Measurements from ENCODE around the gene SLC7A10. TPM values are rescaled to one million over a fixed set of nuclear protein-coding genes. Genes with fewer than 3 reads are reported as not detected.

SLC7A10 gene
- polyA plus RNA-seq, 1 donor (not counting 4 experiments of a cell fraction or from before 2014, with no cell fraction given): not detected

DNA sequence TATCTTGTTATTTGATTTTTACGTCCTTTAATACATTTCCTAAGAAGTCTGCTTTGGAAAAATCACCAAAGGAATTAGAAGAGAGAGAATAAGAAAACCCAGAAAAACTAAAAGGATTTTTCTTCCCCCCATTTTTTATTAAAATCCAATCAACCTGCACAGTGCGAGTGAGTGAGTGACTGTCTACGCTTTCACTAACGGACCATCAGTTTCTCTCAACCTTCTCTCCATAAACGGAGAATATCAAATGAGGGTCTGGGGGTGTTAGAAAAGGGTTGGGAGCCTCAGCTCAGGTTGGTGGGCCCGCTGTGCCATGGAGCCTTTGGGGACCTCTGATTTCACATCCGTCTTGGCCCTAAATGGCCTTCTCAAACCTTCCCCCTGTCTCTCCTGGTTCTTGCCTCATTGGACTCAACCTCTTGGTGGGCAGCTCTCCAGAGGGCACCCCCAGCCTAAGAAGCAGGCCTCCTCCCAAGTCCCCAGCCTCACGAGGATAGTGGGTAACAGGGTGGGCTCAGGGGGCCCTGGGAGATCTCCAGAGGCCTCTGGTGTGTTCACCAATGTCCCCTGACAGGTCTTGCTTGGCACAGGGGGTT lies 32.3 kb downstream of the SLC7A10 start:
- Histone ChIP-seq H3K9ac (ENCODE audit: control insufficient read depth, extremely low read depth, insufficient read depth, low read length) (no peak overlapping the region), H2AFZ (ENCODE audit: control insufficient read depth, low read length) (no peak overlapping the region), H3K79me2 (ENCODE audit: control insufficient read depth, insufficient read depth, low read length) (no peaks in the 10 kb centered on the region), H4K20me1 (ENCODE audit: control insufficient read depth, extremely low read depth, insufficient read depth, low read length) (no peaks in the 10 kb centered on the region), H3K36me3 (ENCODE audit: control insufficient read depth in 2 of 2, extremely low read depth in 1 of 2, insufficient read depth in 2 of 2, low read length in 2 of 2) (peaks cover 0 to 1% of the 10 kb centered on the region in 2 experiments), H3K9me3 (ENCODE audit: control insufficient read depth, low read depth, low read length) (no peaks in the 10 kb centered on the region), H3K27ac (ENCODE audit: control insufficient read depth, insufficient read depth, low read length) (no peak overlapping the region), H3K9me1 (ENCODE audit: control insufficient read depth, extremely low read depth, insufficient read depth, low read length) (no peaks in the 10 kb centered on the region), H3K4me2 (ENCODE audit: control insufficient read depth, extremely low read depth, insufficient read depth, low read depth, low read length) (no peak overlapping the region), H3K27me3 (ENCODE audit: control insufficient read depth, extremely low read depth, insufficient read depth, low read length) (peaks cover 14% of the 10 kb centered on the region), H3K4me3 (ENCODE audit: control insufficient read depth in 2 of 3, extremely low read depth in 1 of 3, insufficient read depth in 2 of 3, low read depth in 1 of 3, low read length in 3 of 3) (no peak overlapping the region), H3K4me1 (ENCODE audit: control insufficient read depth, extremely low read depth, insufficient read depth, low read length) (peaks cover 3% of the 10 kb centered on the region)
- DNase-seq (ENCODE audit: low read depth, low spot score): no peak
- no peak for TF ChIP-seq EZH2 (IDR thresholded peaks at IDR 0.05; ENCODE audit: low read length)
- TF ChIP-seq, protein P1, sequence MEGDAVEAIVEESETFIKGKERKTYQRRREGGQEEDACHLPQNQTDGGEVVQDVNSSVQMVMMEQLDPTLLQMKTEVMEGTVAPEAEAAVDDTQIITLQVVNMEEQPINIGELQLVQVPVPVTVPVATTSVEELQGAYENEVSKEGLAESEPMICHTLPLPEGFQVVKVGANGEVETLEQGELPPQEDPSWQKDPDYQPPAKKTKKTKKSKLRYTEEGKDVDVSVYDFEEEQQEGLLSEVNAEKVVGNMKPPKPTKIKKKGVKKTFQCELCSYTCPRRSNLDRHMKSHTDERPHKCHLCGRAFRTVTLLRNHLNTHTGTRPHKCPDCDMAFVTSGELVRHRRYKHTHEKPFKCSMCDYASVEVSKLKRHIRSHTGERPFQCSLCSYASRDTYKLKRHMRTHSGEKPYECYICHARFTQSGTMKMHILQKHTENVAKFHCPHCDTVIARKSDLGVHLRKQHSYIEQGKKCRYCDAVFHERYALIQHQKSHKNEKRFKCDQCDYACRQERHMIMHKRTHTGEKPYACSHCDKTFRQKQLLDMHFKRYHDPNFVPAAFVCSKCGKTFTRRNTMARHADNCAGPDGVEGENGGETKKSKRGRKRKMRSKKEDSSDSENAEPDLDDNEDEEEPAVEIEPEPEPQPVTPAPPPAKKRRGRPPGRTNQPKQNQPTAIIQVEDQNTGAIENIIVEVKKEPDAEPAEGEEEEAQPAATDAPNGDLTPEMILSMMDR (optimal IDR thresholded peaks at IDR 0.05 in 1 of 3, IDR thresholded peaks at IDR 0.05 in 1 of 3, conservative IDR thresholded peaks at IDR 0.05 in 1 of 3; ENCODE audit: extremely low read depth in 1 of 3, insufficient read depth in 2 of 3, low read length in 3 of 3): no peak
- FAIRE-seq: no peak
- dilution Hi-C loops (cut with MboI; ENCODE audit: extremely low pct_ligation_motif_present, low sequenced_read_pairs): no loop called here

GRCh38 chr19:33192010-33192409 lies 33.6 kb downstream of the SLC7A10 start:
- H4K20me1 ChIP-seq (ENCODE audit: control insufficient read depth, extremely low read depth, insufficient read depth, low read length): no peaks in the 10 kb centered on the region
- no peak overlapping the region for H3K4me3 ChIP-seq (ENCODE audit: control insufficient read depth in 2 of 3, extremely low read depth in 1 of 3, insufficient read depth in 2 of 3, low read depth in 1 of 3, low read length in 3 of 3)
- H3K4me1 ChIP-seq (ENCODE audit: control insufficient read depth, extremely low read depth, insufficient read depth, low read length): peaks cover 3% of the 10 kb centered on the region
- H3K27me3 ChIP-seq (ENCODE audit: control insufficient read depth, extremely low read depth, insufficient read depth, low read length): peaks cover 14% of the 10 kb centered on the region
- TF ChIP-seq, protein P1 (optimal IDR thresholded peaks at IDR 0.05 in 1 of 3, IDR thresholded peaks at IDR 0.05 in 1 of 3, conservative IDR thresholded peaks at IDR 0.05 in 1 of 3; ENCODE audit: extremely low read depth in 1 of 3, insufficient read depth in 2 of 3, low read length in 3 of 3): peak in 2 of 3 experiments; percentile 12 to 33
- TF ChIP-seq EZH2 (IDR thresholded peaks at IDR 0.05; ENCODE audit: low read length): no peak
- H3K9me3 ChIP-seq (ENCODE audit: control insufficient read depth, low read depth, low read length): no peaks in the 10 kb centered on the region
- no peaks in the 10 kb centered on the region for H3K79me2 ChIP-seq (ENCODE audit: control insufficient read depth, insufficient read depth, low read length)
- no peaks in the 10 kb centered on the region for H3K36me3 ChIP-seq (ENCODE audit: control insufficient read depth in 2 of 2, extremely low read depth in 1 of 2, insufficient read depth in 2 of 2, low read length in 2 of 2)
- no peak overlapping the region for H3K27ac ChIP-seq (ENCODE audit: control insufficient read depth, insufficient read depth, low read length)
- no peak overlapping the region for H2AFZ ChIP-seq (ENCODE audit: control insufficient read depth, low read length)
- FAIRE-seq (no peak), DNase-seq (ENCODE audit: low read depth, low spot score) (no peak)
- no peaks in the 10 kb centered on the region for H3K9me1 ChIP-seq (ENCODE audit: control insufficient read depth, extremely low read depth, insufficient read depth, low read length)
- H3K9ac ChIP-seq (ENCODE audit: control insufficient read depth, extremely low read depth, insufficient read depth, low read length): no peak overlapping the region
- H3K4me2 ChIP-seq (ENCODE audit: control insufficient read depth, extremely low read depth, insufficient read depth, low read depth, low read length): no peak overlapping the region
- dilution Hi-C loops (cut with MboI; ENCODE audit: extremely low pct_ligation_motif_present, low sequenced_read_pairs): no loop called here

All from keratinocyte (primary cell).